Nephron (organoid): Measurements from ENCODE around the gene SEC14L3.
A peak's percentile ranks its signal among the peaks of the same experiment; 100 is the strongest.

Experiments used
- H3K27ac Mint-ChIP-seq, 3 experiments: 2 replicates each; pipeline ENCODE4 v1.8.0; 2020; ENCODE audit warnings: mixed read lengths in 3 of 3, mild to moderate bottlenecking in 2 of 3, moderate library complexity in 1 of 3
- H3K27me3 Mint-ChIP-seq: 2 replicates; pipeline ENCODE4 v1.8.0; 2021; ENCODE audit warnings: low read depth, mild to moderate bottlenecking, moderate library complexity, mixed read lengths
- H3K36me3 Mint-ChIP-seq: 2 replicates; pipeline ENCODE4 v1.8.0; 2020; ENCODE audit warnings: low read depth, mixed read lengths
- H3K4me1 Mint-ChIP-seq: 2 replicates; pipeline ENCODE4 v1.8.0; 2020; ENCODE audit warnings: mixed read lengths
- H3K4me3 Mint-ChIP-seq, 3 experiments: 2 replicates each; pipeline ENCODE4 v1.8.0; 2020; ENCODE audit warnings: mild to moderate bottlenecking in 3 of 3, mixed read lengths in 3 of 3, moderate library complexity in 2 of 3
- H3K9me3 Mint-ChIP-seq: 2 replicates; pipeline ENCODE4 v1.8.0; 2020; ENCODE audit warnings: mixed read lengths
- TF ChIP-seq, protein P1 (sequence below), 3 experiments: fragments of 200-600 bp; sonication (generic); IDR thresholded peaks; one replicate each; pipeline ENCODE4 v1.5.0; 2021; ENCODE audit warnings: antibody characterized with exemption in 3 of 3; ENCODE audit not compliant: unreplicated experiment in 3 of 3

The SEC14L3 gene

DNA sequence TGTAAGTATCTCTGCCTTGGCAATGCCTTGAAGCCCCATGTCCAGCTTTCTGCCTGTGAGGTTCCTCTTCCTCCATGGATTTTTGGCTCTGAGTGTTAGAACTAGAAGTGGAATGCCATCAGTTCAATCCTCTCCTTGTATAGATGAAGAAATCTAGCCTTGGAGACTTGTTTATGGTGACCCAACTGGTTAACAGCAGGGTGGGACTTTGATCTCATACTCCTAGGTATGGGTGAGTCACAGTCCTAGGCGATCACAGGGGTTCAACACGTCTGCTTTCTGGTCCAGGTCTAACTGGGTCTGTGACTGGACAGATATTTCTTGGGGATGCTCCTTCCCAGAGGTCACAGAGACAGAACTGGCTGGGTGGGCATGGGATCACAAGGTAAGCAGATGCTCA, 55.4 kb downstream of the SEC14L3 start:
- Mint-ChIP-seq H3K36me3 (peaks cover 35% of the 10 kb centered on the region), H3K27ac (no peak overlapping the region), H3K9me3 (no peaks in the 10 kb centered on the region), H3K4me1 (peaks cover 10% of the 10 kb centered on the region), H3K4me3 (no peak overlapping the region), H3K27me3 (no peaks in the 10 kb centered on the region)
- TF ChIP-seq, protein P1, sequence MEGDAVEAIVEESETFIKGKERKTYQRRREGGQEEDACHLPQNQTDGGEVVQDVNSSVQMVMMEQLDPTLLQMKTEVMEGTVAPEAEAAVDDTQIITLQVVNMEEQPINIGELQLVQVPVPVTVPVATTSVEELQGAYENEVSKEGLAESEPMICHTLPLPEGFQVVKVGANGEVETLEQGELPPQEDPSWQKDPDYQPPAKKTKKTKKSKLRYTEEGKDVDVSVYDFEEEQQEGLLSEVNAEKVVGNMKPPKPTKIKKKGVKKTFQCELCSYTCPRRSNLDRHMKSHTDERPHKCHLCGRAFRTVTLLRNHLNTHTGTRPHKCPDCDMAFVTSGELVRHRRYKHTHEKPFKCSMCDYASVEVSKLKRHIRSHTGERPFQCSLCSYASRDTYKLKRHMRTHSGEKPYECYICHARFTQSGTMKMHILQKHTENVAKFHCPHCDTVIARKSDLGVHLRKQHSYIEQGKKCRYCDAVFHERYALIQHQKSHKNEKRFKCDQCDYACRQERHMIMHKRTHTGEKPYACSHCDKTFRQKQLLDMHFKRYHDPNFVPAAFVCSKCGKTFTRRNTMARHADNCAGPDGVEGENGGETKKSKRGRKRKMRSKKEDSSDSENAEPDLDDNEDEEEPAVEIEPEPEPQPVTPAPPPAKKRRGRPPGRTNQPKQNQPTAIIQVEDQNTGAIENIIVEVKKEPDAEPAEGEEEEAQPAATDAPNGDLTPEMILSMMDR (IDR thresholded peaks at IDR 0.05; ENCODE audit: unreplicated experiment in 3 of 3): no peak

- TF ChIP-seq, protein P1 (IDR thresholded peaks at IDR 0.05; ENCODE audit: unreplicated experiment in 3 of 3): no peak
- no peaks in the 10 kb centered on the region for H3K27me3 Mint-ChIP-seq
- no peak overlapping the region for H3K27ac Mint-ChIP-seq
- no peaks in the 10 kb centered on the region for H3K9me3 Mint-ChIP-seq
- no peak overlapping the region for H3K4me3 Mint-ChIP-seq
- no peaks in the 10 kb centered on the region for H3K4me1 Mint-ChIP-seq
- H3K36me3 Mint-ChIP-seq: peaks cover 31% of the 10 kb centered on the region
These were observed 57.2 kb downstream of the SEC14L3 start for GRCh38 chr22:30414525-30415047.

GRCh38 chr22:30413745-30414524, 57.9 kb downstream of the SEC14L3 start:
- Mint-ChIP-seq H3K9me3 (no peaks in the 10 kb centered on the region), H3K4me1 (no peaks in the 10 kb centered on the region), H3K27ac (no peak overlapping the region), H3K27me3 (no peaks in the 10 kb centered on the region), H3K36me3 (peaks cover 31% of the 10 kb centered on the region), H3K4me3 (no peak overlapping the region)
- TF ChIP-seq, protein P1 (IDR thresholded peaks at IDR 0.05; ENCODE audit: unreplicated experiment in 3 of 3): no peak

DNA sequence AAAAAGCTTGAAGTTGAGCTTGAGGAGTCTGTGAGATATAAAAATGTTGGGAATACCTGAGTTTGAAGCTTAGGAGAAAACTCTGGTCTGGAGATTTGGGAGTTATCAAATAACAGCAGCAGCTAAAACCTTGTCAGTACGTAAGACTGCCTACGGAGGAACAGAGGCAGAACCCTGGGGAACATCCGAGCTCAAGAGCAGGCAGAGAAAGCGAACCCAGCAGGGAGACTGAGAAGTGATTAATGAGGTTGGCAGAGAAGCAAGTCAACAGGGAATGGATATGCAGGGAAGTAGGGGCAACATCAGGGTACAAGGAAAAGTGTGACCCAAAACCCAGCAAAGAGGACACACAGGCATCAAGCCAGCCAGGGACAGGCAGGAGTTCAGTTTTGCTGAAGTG, 58.8 kb downstream of the SEC14L3 start:
- Mint-ChIP-seq H3K9me3 (no peaks in the 10 kb centered on the region), H3K27ac (peak overlapping the region in 2 of 3 experiments; percentile 9), H3K36me3 (peaks cover 31% of the 10 kb centered on the region), H3K4me1 (no peaks in the 10 kb centered on the region), H3K4me3 (no peak overlapping the region), H3K27me3 (no peaks in the 10 kb centered on the region)
- TF ChIP-seq, protein P1 (IDR thresholded peaks at IDR 0.05; ENCODE audit: unreplicated experiment in 3 of 3): no peak

DNA sequence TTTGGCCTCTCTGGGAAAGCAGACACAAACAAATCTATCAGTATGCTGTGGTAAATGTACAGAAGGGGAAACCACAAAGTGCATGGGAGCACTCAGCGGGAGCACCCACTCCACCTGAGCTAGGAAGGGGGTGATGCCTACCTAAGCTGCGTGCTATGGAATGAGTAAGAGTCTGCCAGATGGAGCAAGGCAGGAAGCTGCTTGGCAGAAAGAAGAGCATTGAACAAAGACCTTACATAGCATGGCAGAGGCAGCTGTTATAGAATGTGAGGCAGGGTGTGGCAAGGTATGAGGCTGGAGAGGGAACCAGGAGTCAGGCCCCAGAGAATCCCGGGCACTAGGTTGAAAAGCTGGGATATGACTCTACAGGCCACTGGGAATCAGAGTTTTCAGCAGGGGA, 60.0 kb downstream of the SEC14L3 start:
- H3K27ac Mint-ChIP-seq: no peak overlapping the region
- no peaks in the 10 kb centered on the region for H3K9me3 Mint-ChIP-seq
- H3K4me3 Mint-ChIP-seq: no peak overlapping the region
- no peaks in the 10 kb centered on the region for H3K27me3 Mint-ChIP-seq
- peaks cover 25% of the 10 kb centered on the region for H3K36me3 Mint-ChIP-seq
- TF ChIP-seq, protein P1 (IDR thresholded peaks at IDR 0.05; ENCODE audit: unreplicated experiment in 3 of 3): no peak
- no peaks in the 10 kb centered on the region for H3K4me1 Mint-ChIP-seq
